Measurements from ENCODE around the gene MNAT1.

Gene MNAT1

DNA sequence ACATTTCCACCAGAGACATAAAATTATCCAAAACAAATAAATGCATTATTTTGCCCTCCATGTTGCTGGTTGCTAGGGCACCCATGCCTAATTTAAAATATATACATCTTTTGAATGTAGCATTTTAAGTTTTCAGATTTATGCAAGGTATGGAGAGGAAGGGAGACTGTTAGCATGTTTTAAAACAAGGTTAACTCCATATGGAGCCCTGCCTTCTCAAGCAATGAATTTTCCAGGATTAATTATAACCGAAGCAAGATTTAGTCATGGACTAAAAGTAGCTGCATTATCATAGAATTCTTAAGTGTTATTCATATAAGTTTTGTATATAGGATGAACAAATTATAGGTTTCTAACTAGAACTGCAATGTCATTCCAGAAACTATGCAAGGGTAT lies 209.1 kb downstream of the MNAT1 start:
- H3K4me3 ChIP-seq (ENCODE audit: control insufficient read depth, low read depth, low read length): no peak overlapping the region
- TF ChIP-seq, protein P1, sequence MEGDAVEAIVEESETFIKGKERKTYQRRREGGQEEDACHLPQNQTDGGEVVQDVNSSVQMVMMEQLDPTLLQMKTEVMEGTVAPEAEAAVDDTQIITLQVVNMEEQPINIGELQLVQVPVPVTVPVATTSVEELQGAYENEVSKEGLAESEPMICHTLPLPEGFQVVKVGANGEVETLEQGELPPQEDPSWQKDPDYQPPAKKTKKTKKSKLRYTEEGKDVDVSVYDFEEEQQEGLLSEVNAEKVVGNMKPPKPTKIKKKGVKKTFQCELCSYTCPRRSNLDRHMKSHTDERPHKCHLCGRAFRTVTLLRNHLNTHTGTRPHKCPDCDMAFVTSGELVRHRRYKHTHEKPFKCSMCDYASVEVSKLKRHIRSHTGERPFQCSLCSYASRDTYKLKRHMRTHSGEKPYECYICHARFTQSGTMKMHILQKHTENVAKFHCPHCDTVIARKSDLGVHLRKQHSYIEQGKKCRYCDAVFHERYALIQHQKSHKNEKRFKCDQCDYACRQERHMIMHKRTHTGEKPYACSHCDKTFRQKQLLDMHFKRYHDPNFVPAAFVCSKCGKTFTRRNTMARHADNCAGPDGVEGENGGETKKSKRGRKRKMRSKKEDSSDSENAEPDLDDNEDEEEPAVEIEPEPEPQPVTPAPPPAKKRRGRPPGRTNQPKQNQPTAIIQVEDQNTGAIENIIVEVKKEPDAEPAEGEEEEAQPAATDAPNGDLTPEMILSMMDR (IDR thresholded peaks at IDR 0.05; ENCODE audit: control insufficient read depth, insufficient read depth, low read depth, low read length, missing control alignments): no peak
- DNase-seq (ENCODE audit: low read depth): no peak

DNA sequence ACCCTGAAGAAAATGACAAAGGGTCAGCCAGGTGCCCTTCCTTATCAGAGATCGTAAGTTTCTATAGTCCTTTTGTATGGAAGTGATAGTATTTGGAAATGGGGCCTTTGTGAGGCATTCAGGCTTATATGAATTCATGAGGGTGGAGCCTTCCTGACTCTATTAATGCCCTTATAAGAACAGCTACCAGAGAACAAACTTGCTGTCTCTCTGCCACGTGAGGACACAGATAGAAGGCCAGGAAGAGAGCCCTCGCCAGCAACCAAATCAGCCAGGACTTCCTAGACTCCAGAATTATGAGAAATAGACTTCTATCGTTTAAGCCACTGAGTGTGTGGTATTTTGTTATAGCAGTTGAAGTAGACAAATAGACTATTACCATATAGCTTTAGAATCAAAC lies 209.6 kb downstream of the MNAT1 start:
- TF ChIP-seq, protein P1 (IDR thresholded peaks at IDR 0.05; ENCODE audit: control insufficient read depth, insufficient read depth, low read depth, low read length, missing control alignments): no peak
- H3K4me3 ChIP-seq (ENCODE audit: control insufficient read depth, low read depth, low read length): no peak overlapping the region
- no peak for DNase-seq (ENCODE audit: low read depth)

DNA sequence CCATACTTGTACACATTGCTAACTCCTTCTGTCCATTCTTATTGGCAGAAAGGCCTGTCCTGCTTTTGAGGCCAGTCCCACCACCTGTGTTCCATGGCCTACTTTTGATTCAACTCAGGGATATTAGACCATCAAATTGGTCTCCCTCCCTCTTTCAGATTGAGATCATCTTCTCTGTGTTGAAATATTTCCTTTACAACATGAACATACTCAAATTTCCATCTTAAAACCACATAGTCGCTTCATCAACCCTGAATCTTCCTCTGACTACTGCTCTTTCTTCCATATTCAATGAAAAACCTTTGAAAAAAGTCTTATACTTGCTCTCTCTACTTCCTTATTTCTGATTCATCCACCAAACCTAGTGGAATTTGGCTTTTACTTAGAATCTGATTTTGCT lies 211.4 kb downstream of the MNAT1 start:
- TF ChIP-seq, protein P1 (IDR thresholded peaks at IDR 0.05; ENCODE audit: control insufficient read depth, insufficient read depth, low read depth, low read length, missing control alignments): no peak
- no peak for DNase-seq (ENCODE audit: low read depth)
- no peak overlapping the region for H3K4me3 ChIP-seq (ENCODE audit: control insufficient read depth, low read depth, low read length)

DNA sequence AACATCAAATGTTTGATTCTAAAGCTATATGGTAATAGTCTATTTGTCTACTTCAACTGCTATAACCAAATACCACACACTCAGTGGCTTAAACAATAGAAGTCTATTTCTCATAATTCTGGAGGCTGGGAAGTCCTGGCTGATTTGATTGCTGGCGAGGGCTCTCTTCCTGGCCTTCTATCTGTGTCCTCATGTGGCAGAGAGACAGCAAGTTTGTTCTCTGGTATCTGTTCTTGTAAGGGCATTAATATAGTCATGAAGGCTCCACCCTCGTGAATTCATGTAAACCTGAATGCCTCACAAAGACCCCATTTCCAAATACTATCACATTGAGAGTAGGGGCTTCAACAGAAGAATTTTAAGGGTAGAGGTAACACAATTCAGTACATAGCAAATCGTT lies 212.2 kb downstream of the MNAT1 start:
- DNase-seq (ENCODE audit: low read depth): no peak
- H3K4me3 ChIP-seq (ENCODE audit: control insufficient read depth, low read depth, low read length): no peak overlapping the region
- TF ChIP-seq, protein P1 (IDR thresholded peaks at IDR 0.05; ENCODE audit: control insufficient read depth, insufficient read depth, low read depth, low read length, missing control alignments): no peak

DNA sequence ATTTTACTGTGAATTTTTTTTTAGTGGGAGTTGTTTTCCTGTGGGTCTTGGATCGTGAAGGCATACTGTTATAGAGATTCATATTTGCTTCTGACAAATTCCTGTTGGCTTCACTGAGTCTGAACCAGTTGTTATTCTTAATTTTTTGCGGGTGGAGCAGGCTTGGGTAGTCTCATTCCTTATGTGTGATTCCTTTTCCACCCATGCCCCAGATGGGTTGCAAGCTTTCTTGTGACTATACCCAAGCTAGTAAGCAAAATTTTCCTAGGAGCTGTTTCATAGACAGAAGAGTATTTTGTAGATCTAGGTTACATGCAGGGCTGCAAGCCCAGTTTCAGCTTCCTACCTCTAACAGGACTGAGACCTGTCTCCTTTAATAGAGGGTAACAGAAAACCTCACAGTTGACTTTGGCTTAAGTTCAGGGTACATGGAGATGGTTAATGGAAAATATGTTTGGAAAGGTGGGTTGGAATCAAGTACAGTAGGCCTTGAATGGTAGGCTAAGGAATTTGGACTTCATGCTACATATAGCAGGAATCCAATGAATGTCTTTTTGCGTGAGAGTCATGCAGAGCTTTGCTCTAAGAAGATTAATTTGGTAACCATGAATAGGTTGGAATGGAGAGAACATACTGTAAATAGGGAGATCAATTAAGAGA lies 217.3 kb downstream of the MNAT1 start:
- DNase-seq (ENCODE audit: low read depth): no peak
- no peak overlapping the region for H3K4me3 ChIP-seq (ENCODE audit: control insufficient read depth, low read depth, low read length)
- TF ChIP-seq, protein P1 (IDR thresholded peaks at IDR 0.05; ENCODE audit: control insufficient read depth, insufficient read depth, low read depth, low read length, missing control alignments): no peak

DNA sequence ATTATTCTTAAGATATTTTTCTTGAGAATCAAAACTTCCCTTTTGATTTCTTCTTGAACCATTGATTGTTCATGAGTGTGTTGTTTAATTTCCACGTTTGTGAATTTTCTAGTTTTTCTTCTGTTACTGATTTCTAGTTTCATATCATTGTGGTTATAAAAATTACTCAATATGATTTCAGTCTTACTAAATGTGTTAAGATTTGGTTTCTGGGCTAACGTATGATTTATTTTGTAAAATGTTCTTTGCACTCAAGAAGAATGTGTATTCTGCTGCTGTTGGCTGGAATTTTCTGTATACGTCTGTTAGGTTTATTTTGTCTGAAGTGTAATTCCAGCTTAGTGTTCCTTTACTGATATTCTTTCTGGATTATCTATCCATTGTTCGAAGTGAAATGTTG lies 221.6 kb downstream of the MNAT1 start:
- TF ChIP-seq, protein P1 (IDR thresholded peaks at IDR 0.05; ENCODE audit: control insufficient read depth, insufficient read depth, low read depth, low read length, missing control alignments): no peak
- no peak for DNase-seq (ENCODE audit: low read depth)
- no peak overlapping the region for H3K4me3 ChIP-seq (ENCODE audit: control insufficient read depth, low read depth, low read length)
